ENCODE data around the gene PSG11. TPM values are rescaled to one million over a fixed set of nuclear protein-coding genes. Genes with fewer than 3 reads are reported as not detected.
"Not testable (repeated sequence)": the region's sequence is repeated elsewhere in the genome, so short reads cannot be mapped to it uniquely, and the experiment has no call there.

Gene PSG11
- not detected for total RNA-seq (2021; ENCODE audit: unreplicated experiment)
- not detected for polyA plus RNA-seq (2012; ENCODE audit: insufficient read length)
- Bru-seq, nascent RNA: percentile 5 among the genes with signal in this experiment
- not detected for BruChase-seq, experiment 1, labeled RNA remaining after a 2-hour chase
- not detected for BruChase-seq, experiment 2, labeled RNA remaining after a 6-hour chase
- long read RNA-seq: 0 reads

GRCh38 chr19:43026369-43026768 lies at the start of gene PSG11:
Gene PSG11, minus strand, starts transcription at chr19:43026469. Its CDS starts 97 bp downstream, at chr19:43026372.
- DNase-seq (ENCODE audit: low read depth, low spot score); H3K9me3 ChIP-seq (ENCODE audit: control insufficient read depth, insufficient read depth, low read depth, low read length); BruUV-seq (replicated peaks); ATAC-seq; POLR2A ChIA-PET; H3K36me3 ChIP-seq (ENCODE audit: control insufficient read depth, insufficient read depth, low read length); intact Hi-C loops (cut with micrococcal nuclease; ENCODE audit: unreplicated experiment); H3K27me3 ChIP-seq (ENCODE audit: control insufficient read depth, insufficient read depth, low read length); H3K27ac ChIP-seq (ENCODE audit: low read length); H3K4me3 ChIP-seq (ENCODE audit: low read depth in 2 of 2, low read length in 2 of 2); CTCF ChIA-PET; H3K4me1 ChIP-seq (ENCODE audit: control insufficient read depth, insufficient read depth, low read length); in situ Hi-C loops (cut with HindIII; ENCODE audit: low pct_unique_long_range_greater_than_20kb, low sequenced_read_pairs): not testable (repeated sequence)

DNA sequence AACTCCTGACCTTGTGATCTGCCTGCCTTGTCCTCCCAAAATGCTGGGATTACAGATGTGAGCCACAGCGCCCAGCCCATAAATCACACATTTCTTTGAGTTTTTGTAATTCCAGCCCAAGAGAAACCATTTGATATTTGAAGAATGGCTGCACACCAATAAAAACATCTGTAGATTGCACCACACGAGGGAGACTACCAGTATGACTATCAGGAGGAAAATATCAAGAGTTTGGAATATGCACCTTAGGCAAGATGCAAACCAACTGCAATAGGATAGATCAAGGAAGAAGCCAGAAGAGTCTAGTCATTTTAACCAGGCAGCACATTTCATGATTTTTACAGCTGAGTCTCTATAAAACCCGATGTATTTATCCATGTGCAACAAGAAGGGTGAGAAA lies 36.1 kb upstream of the PSG11 start:
- H3K27me3 ChIP-seq (ENCODE audit: control insufficient read depth, insufficient read depth, low read length); DNase-seq (ENCODE audit: low read depth, low spot score); ATAC-seq; H3K36me3 ChIP-seq (ENCODE audit: control insufficient read depth, insufficient read depth, low read length); BruUV-seq (replicated peaks); CTCF ChIA-PET; intact Hi-C loops (cut with micrococcal nuclease; ENCODE audit: unreplicated experiment); H3K27ac ChIP-seq (ENCODE audit: low read length); H3K9me3 ChIP-seq (ENCODE audit: control insufficient read depth, insufficient read depth, low read depth, low read length); POLR2A ChIA-PET; H3K4me3 ChIP-seq (ENCODE audit: low read depth in 2 of 2, low read length in 2 of 2); H3K4me1 ChIP-seq (ENCODE audit: control insufficient read depth, insufficient read depth, low read length); in situ Hi-C loops (cut with HindIII; ENCODE audit: low pct_unique_long_range_greater_than_20kb, low sequenced_read_pairs): not testable (repeated sequence)

GRCh38 chr19:43061326-43061725 lies 35.1 kb upstream of the PSG11 start:
- H3K9me3 ChIP-seq (ENCODE audit: control insufficient read depth, insufficient read depth, low read depth, low read length); H3K4me3 ChIP-seq (ENCODE audit: low read depth in 2 of 2, low read length in 2 of 2); BruUV-seq (replicated peaks); H3K36me3 ChIP-seq (ENCODE audit: control insufficient read depth, insufficient read depth, low read length); intact Hi-C loops (cut with micrococcal nuclease; ENCODE audit: unreplicated experiment); DNase-seq (ENCODE audit: low read depth, low spot score); H3K27ac ChIP-seq (ENCODE audit: low read length); H3K27me3 ChIP-seq (ENCODE audit: control insufficient read depth, insufficient read depth, low read length); ATAC-seq; in situ Hi-C loops (cut with HindIII; ENCODE audit: low pct_unique_long_range_greater_than_20kb, low sequenced_read_pairs); H3K4me1 ChIP-seq (ENCODE audit: control insufficient read depth, insufficient read depth, low read length); POLR2A ChIA-PET; CTCF ChIA-PET: not testable (repeated sequence)

GRCh38 chr19:43060254-43060653 lies 34.0 kb upstream of the PSG11 start:
- CTCF ChIA-PET; in situ Hi-C loops (cut with HindIII; ENCODE audit: low pct_unique_long_range_greater_than_20kb, low sequenced_read_pairs); H3K36me3 ChIP-seq (ENCODE audit: control insufficient read depth, insufficient read depth, low read length); intact Hi-C loops (cut with micrococcal nuclease; ENCODE audit: unreplicated experiment); ATAC-seq; DNase-seq (ENCODE audit: low read depth, low spot score); POLR2A ChIA-PET; BruUV-seq (replicated peaks); H3K9me3 ChIP-seq (ENCODE audit: control insufficient read depth, insufficient read depth, low read depth, low read length); H3K4me1 ChIP-seq (ENCODE audit: control insufficient read depth, insufficient read depth, low read length); H3K4me3 ChIP-seq (ENCODE audit: low read depth in 2 of 2, low read length in 2 of 2); H3K27ac ChIP-seq (ENCODE audit: low read length); H3K27me3 ChIP-seq (ENCODE audit: control insufficient read depth, insufficient read depth, low read length): not testable (repeated sequence)

GRCh38 chr19:43059482-43059881 lies 33.2 kb upstream of the PSG11 start:
- in situ Hi-C loops (cut with HindIII; ENCODE audit: low pct_unique_long_range_greater_than_20kb, low sequenced_read_pairs); DNase-seq (ENCODE audit: low read depth, low spot score); H3K36me3 ChIP-seq (ENCODE audit: control insufficient read depth, insufficient read depth, low read length); H3K4me3 ChIP-seq (ENCODE audit: low read depth in 2 of 2, low read length in 2 of 2); intact Hi-C loops (cut with micrococcal nuclease; ENCODE audit: unreplicated experiment); H3K9me3 ChIP-seq (ENCODE audit: control insufficient read depth, insufficient read depth, low read depth, low read length); CTCF ChIA-PET; H3K27ac ChIP-seq (ENCODE audit: low read length); H3K4me1 ChIP-seq (ENCODE audit: control insufficient read depth, insufficient read depth, low read length); H3K27me3 ChIP-seq (ENCODE audit: control insufficient read depth, insufficient read depth, low read length); ATAC-seq; BruUV-seq (replicated peaks); POLR2A ChIA-PET: not testable (repeated sequence)

DNA sequence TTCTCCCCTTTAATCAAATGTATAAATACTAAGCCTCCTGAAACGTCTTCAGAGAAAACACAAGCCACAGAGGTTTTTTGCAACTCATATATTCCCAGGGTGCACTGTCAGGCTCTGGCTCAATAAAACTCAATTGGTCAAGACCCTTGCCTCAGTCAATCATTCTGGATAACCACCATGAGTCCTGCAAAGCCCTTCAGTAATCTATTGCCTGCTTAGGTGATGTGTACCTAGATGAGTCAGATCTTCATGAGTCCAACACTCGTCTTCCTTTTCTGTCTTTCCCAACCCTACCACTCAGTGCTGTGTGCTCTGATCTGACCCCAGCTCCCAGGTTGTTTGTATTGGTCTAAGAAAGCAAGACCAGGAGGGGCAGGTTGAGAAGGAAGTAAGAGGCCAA lies 32.2 kb upstream of the PSG11 start:
- H3K9me3 ChIP-seq (ENCODE audit: control insufficient read depth, insufficient read depth, low read depth, low read length); BruUV-seq (replicated peaks); H3K4me1 ChIP-seq (ENCODE audit: control insufficient read depth, insufficient read depth, low read length); POLR2A ChIA-PET; H3K36me3 ChIP-seq (ENCODE audit: control insufficient read depth, insufficient read depth, low read length); in situ Hi-C loops (cut with HindIII; ENCODE audit: low pct_unique_long_range_greater_than_20kb, low sequenced_read_pairs); CTCF ChIA-PET; ATAC-seq; H3K27me3 ChIP-seq (ENCODE audit: control insufficient read depth, insufficient read depth, low read length); H3K4me3 ChIP-seq (ENCODE audit: low read depth in 2 of 2, low read length in 2 of 2); DNase-seq (ENCODE audit: low read depth, low spot score); intact Hi-C loops (cut with micrococcal nuclease; ENCODE audit: unreplicated experiment); H3K27ac ChIP-seq (ENCODE audit: low read length): not testable (repeated sequence)

DNA sequence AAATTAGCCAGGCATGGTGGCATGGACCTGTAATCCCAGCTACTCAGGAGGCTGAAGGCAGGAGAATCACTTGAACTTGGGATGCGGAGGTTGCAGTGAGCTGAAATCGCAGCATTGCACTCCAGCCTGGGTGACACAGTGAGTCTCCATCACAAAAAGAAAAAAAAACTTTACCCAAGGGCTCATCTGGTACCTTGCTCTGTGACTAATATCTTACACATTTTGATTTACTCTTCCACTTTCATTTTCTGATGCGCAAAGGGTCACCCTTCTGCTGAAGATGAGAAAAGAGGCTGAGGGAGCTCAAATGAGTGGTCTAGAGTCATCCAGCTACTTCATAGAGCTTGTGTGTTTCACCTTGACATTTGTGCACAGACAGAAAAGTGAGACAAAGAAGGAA lies 21.7 kb upstream of the PSG11 start:
- H3K4me1 ChIP-seq (ENCODE audit: control insufficient read depth, insufficient read depth, low read length); CTCF ChIA-PET; H3K9me3 ChIP-seq (ENCODE audit: control insufficient read depth, insufficient read depth, low read depth, low read length); intact Hi-C loops (cut with micrococcal nuclease; ENCODE audit: unreplicated experiment); H3K27ac ChIP-seq (ENCODE audit: low read length); H3K36me3 ChIP-seq (ENCODE audit: control insufficient read depth, insufficient read depth, low read length); in situ Hi-C loops (cut with HindIII; ENCODE audit: low pct_unique_long_range_greater_than_20kb, low sequenced_read_pairs); BruUV-seq (replicated peaks); DNase-seq (ENCODE audit: low read depth, low spot score); H3K27me3 ChIP-seq (ENCODE audit: control insufficient read depth, insufficient read depth, low read length); ATAC-seq; H3K4me3 ChIP-seq (ENCODE audit: low read depth in 2 of 2, low read length in 2 of 2); POLR2A ChIA-PET: not testable (repeated sequence)

DNA sequence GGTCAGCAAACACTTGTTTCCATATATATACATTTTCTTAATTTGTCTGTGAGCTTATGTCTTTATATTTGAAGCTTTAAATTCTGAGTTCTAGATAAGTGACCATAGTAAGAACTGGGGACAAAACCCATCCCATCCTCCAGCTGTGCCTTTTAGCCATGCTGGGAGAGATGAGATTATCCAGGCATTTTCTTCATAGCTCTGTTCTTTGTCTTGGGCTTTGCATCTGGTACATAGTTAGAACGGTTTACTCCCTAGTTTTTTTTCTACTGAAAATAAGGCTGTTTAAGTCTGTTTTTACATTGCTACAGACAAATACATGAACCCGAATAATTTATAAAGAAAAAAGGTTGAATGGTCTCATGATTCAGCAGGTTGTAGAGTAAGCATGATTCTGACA lies 20.3 kb upstream of the PSG11 start:
- POLR2A ChIA-PET; H3K4me3 ChIP-seq (ENCODE audit: low read depth in 2 of 2, low read length in 2 of 2); CTCF ChIA-PET; H3K27ac ChIP-seq (ENCODE audit: low read length); in situ Hi-C loops (cut with HindIII; ENCODE audit: low pct_unique_long_range_greater_than_20kb, low sequenced_read_pairs); H3K4me1 ChIP-seq (ENCODE audit: control insufficient read depth, insufficient read depth, low read length); H3K36me3 ChIP-seq (ENCODE audit: control insufficient read depth, insufficient read depth, low read length); ATAC-seq; intact Hi-C loops (cut with micrococcal nuclease; ENCODE audit: unreplicated experiment); BruUV-seq (replicated peaks); H3K27me3 ChIP-seq (ENCODE audit: control insufficient read depth, insufficient read depth, low read length); DNase-seq (ENCODE audit: low read depth, low spot score); H3K9me3 ChIP-seq (ENCODE audit: control insufficient read depth, insufficient read depth, low read depth, low read length): not testable (repeated sequence)
